Hepatocyte (in vitro differentiated cells): ENCODE results near the gene SV2C. TPM values are rescaled to one million over a fixed set of nuclear protein-coding genes. Genes with fewer than 3 reads are reported as not detected.
"Not testable (repeated sequence)": the region's sequence is repeated elsewhere in the genome, so short reads cannot be mapped to it uniquely, and the experiment has no call there.

Source experiments
- DNase-seq: peaks from one replicate; pipeline ENCODE4 v3.0.0-alpha.2; 2016; ENCODE audit warnings: low spot score
- H2AFZ ChIP-seq: fragments of 200-600 bp; sonication (generic); 2 replicates; pipeline ENCODE4 v1.6.0; 2016; ENCODE audit warnings: antibody characterized with exemption, mild to moderate bottlenecking
- H3K27ac ChIP-seq: fragments of 200-600 bp; sonication (generic); 2 replicates; pipeline ENCODE4 v1.5.1; 2016; ENCODE audit warnings: mild to moderate bottlenecking
- H3K27me3 ChIP-seq: fragments of 200-600 bp; sonication (generic); 2 replicates; pipeline ENCODE4 v1.6.1; 2016
- H3K36me3 ChIP-seq: fragments of 200-600 bp; sonication (generic); replicated peaks from 2 replicates; pipeline ENCODE4 v1.5.1; 2016; ENCODE audit warnings: low read depth; ENCODE audit not compliant: insufficient read depth
- H3K4me1 ChIP-seq: fragments of 200-600 bp; sonication (generic); 2 replicates; pipeline ENCODE4 v1.5.1; 2016; ENCODE audit warnings: mild to moderate bottlenecking, moderate library complexity; ENCODE audit not compliant: insufficient read depth
- H3K4me2 ChIP-seq: fragments of 200-600 bp; sonication (generic); 2 replicates; pipeline ENCODE4 v1.6.0; 2016
- H3K4me3 ChIP-seq: fragments of 200-600 bp; sonication (generic); 2 replicates; pipeline ENCODE4 v1.5.1; 2016; ENCODE audit warnings: mild to moderate bottlenecking
- H3K79me2 ChIP-seq: fragments of 200-600 bp; sonication (generic); 2 replicates; pipeline ENCODE4 v1.6.0; 2017; ENCODE audit warnings: mild to moderate bottlenecking
- H3K9me2 ChIP-seq: fragments of 200-600 bp; sonication (generic); replicated peaks from 2 replicates; pipeline ENCODE4 v1.6.0; 2017; ENCODE audit warnings: mild to moderate bottlenecking; ENCODE audit not compliant: insufficient read depth
- H3K9me3 ChIP-seq: fragments of 200-600 bp; sonication (generic); 2 replicates; pipeline ENCODE4 v1.5.1; 2016; ENCODE audit warnings: low read depth, mild to moderate bottlenecking
- H4K20me1 ChIP-seq: fragments of 200-600 bp; sonication (generic); 2 replicates; pipeline ENCODE4 v1.6.0; 2016; ENCODE audit warnings: mild to moderate bottlenecking; ENCODE audit not compliant: insufficient read depth, poor library complexity, severe bottlenecking
- EZH2 ChIP-seq: fragments of 200-600 bp; sonication (generic); IDR thresholded peaks from 2 replicates; pipeline ENCODE4 v1.6.1; 2016; ENCODE audit warnings: antibody characterized with exemption, mild to moderate bottlenecking, borderline replicate concordance
- EZH2phosphoT487 ChIP-seq: fragments of 200-600 bp; sonication (generic); IDR thresholded peaks from one replicate; pipeline ENCODE4 v1.6.1; 2018; ENCODE audit warnings: antibody characterized with exemption, mild to moderate bottlenecking, low read depth, moderate library complexity; ENCODE audit not compliant: unreplicated experiment, severe bottlenecking
- WGBS: methylation state at CpG from one replicate; pipeline ENCODE4 v1.1.6; 2016; ENCODE audit warnings: low lambda C conversion rate; ENCODE audit errors: missing lambda C conversion rate; 5-methylcytosine and 5-hydroxymethylcytosine counted together
- polyA plus RNA-seq: library from polyadenylated mRNA; unstranded; fragments of >200 nt; fragmentation: Nextera tagmentation; extraction: Ambion mirVana; gene quantifications from 2 replicates; pipeline ENCODE4 v1.2.1, GENCODE V29; 2016
- total RNA-seq: library from RNA; depleted of rRNA; stranded (reverse); fragments of >200 nt; gene quantifications from 2 replicates; pipeline ENCODE4 v1.2.3, GENCODE V29; 2014
- TF ChIP-seq, protein P1 (sequence below): fragments of 200-600 bp; sonication (generic); IDR thresholded peaks from 2 replicates; pipeline ENCODE4 v1.5.1; 2016; ENCODE audit warnings: antibody characterized with exemption, mild to moderate bottlenecking; ENCODE audit not compliant: poor library complexity

The SV2C gene
- total and polyA plus RNA-seq, 2 experiments from 2014 or later, result under 0.01 to 0.05 TPM

GRCh38 chr5:76084496-76085242 lies 1.5 kb downstream of the SV2C start:
- Histone ChIP-seq H3K36me3 (no peaks in the 10 kb centered on the region), H3K4me2 (peak overlapping the region; percentile 91), H3K9me2 (no peaks in the 10 kb centered on the region), H3K27ac (no peak overlapping the region), H3K27me3 (peaks cover 80% of the 10 kb centered on the region), H3K4me3 (no peak overlapping the region), H3K9me3 (no peaks in the 10 kb centered on the region), H4K20me1 (no peaks in the 10 kb centered on the region), H3K79me2 (no peaks in the 10 kb centered on the region), H2AFZ (no peak overlapping the region), H3K4me1 (peaks cover 22% of the 10 kb centered on the region)
- DNase-seq, result peak; percentile 9
- WGBS, result 5% methylated on average over 27 of the region's 74 CpGs
- TF ChIP-seq EZH2 (peak; percentile 6), EZH2phosphoT487 (no peak)

DNA sequence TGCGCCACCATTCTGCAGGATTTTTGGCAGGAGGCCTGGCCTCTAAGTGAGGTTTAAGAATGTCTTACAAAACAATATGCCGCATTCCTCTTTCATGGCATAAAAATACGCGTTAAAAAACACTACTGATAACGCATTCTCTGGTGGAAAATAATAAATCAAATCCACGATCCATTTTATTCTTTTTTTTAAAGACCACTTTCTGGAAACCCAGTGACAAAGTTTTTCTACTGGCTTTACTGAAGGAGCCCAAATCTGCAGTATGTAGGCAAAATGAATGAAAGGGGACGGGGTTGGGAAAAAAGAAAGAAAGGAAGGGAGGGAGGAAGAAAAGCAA lies 2.0 kb downstream of the SV2C start:
- TF ChIP-seq, protein P1, sequence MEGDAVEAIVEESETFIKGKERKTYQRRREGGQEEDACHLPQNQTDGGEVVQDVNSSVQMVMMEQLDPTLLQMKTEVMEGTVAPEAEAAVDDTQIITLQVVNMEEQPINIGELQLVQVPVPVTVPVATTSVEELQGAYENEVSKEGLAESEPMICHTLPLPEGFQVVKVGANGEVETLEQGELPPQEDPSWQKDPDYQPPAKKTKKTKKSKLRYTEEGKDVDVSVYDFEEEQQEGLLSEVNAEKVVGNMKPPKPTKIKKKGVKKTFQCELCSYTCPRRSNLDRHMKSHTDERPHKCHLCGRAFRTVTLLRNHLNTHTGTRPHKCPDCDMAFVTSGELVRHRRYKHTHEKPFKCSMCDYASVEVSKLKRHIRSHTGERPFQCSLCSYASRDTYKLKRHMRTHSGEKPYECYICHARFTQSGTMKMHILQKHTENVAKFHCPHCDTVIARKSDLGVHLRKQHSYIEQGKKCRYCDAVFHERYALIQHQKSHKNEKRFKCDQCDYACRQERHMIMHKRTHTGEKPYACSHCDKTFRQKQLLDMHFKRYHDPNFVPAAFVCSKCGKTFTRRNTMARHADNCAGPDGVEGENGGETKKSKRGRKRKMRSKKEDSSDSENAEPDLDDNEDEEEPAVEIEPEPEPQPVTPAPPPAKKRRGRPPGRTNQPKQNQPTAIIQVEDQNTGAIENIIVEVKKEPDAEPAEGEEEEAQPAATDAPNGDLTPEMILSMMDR, result no peak
- TF ChIP-seq EZH2 (no peak), EZH2phosphoT487 (no peak)
- H3K4me2 ChIP-seq, result peak overlapping the region; percentile 91
- no peak for DNase-seq

DNA sequence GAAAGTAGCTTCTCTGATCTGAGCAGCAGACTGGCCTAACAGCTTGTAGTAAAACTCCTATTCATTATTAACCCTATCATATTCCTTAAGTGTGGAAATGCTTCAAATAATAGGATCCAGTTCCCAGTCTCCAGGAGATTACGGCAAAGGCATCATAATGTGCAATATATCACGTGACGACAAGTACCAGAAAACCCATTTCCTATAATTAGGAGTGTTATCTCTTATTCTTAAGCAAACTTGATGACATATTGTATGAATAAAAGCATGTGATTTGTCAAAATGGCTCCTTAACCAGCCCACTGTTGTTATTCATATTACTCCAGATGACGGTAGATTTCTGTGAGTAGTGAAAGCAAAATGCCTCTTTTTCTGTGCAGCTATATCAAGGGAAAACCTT lies 2.9 kb downstream of the SV2C start:
- H3K27ac ChIP-seq, result no peak overlapping the region
- TF ChIP-seq EZH2phosphoT487, result no peak
- no peak overlapping the region for H2AFZ ChIP-seq
- H3K9me2 ChIP-seq, result no peaks in the 10 kb centered on the region
- H3K4me3 ChIP-seq, result no peak overlapping the region
- no peaks in the 10 kb centered on the region for H4K20me1 ChIP-seq
- no peak overlapping the region for H3K4me2 ChIP-seq
- peaks cover 72% of the 10 kb centered on the region for H3K27me3 ChIP-seq
- DNase-seq, result no peak
- no peaks in the 10 kb centered on the region for H3K79me2 ChIP-seq
- no peaks in the 10 kb centered on the region for H3K9me3 ChIP-seq
- H3K4me1 ChIP-seq, result peaks cover 22% of the 10 kb centered on the region
- H3K36me3 ChIP-seq, result no peaks in the 10 kb centered on the region
- 71% methylated on average over 4 of the region's 4 CpGs for WGBS

More for the DNA sequence above, 2.0 kb downstream of the SV2C start:
- no peak overlapping the region for H2AFZ ChIP-seq
- H4K20me1 ChIP-seq, result no peaks in the 10 kb centered on the region
- no peaks in the 10 kb centered on the region for H3K79me2 ChIP-seq
- no peaks in the 10 kb centered on the region for H3K36me3 ChIP-seq
- no peak overlapping the region for H3K27ac ChIP-seq
- H3K9me3 ChIP-seq, result no peaks in the 10 kb centered on the region
- no peaks in the 10 kb centered on the region for H3K9me2 ChIP-seq
- WGBS, result 46% methylated on average over 7 of the region's 7 CpGs
- H3K27me3 ChIP-seq, result peaks cover 75% of the 10 kb centered on the region
- no peak overlapping the region for H3K4me3 ChIP-seq
- H3K4me1 ChIP-seq, result peaks cover 22% of the 10 kb centered on the region

GRCh38 chr5:76089156-76089555 lies 6.0 kb downstream of the SV2C start:
- H3K36me3 ChIP-seq, DNase-seq, H2AFZ ChIP-seq, H4K20me1 ChIP-seq, H3K27ac ChIP-seq, H3K4me2 ChIP-seq, H3K4me3 ChIP-seq, H3K79me2 ChIP-seq, H3K4me1 ChIP-seq, H3K9me2 ChIP-seq, H3K9me3 ChIP-seq: not testable (repeated sequence)
- 85% methylated on average over 2 of the region's 2 CpGs for WGBS
- H3K27me3 ChIP-seq, result peaks cover 43% of the 10 kb centered on the region

GRCh38 chr5:76091351-76091750 lies 8.2 kb downstream of the SV2C start:
- Histone ChIP-seq H3K9me3 (no peaks in the 10 kb centered on the region), H3K4me3 (no peak overlapping the region), H3K79me2 (no peaks in the 10 kb centered on the region), H4K20me1 (no peaks in the 10 kb centered on the region), H3K36me3 (no peaks in the 10 kb centered on the region), H3K27ac (no peak overlapping the region), H3K4me1 (no peaks in the 10 kb centered on the region), H3K4me2 (no peak overlapping the region), H3K27me3 (peaks cover 23% of the 10 kb centered on the region), H3K9me2 (no peaks in the 10 kb centered on the region), H2AFZ (no peak overlapping the region)
- no peak for TF ChIP-seq EZH2phosphoT487
- 92% methylated on average over 1 of the region's 1 CpG for WGBS
- no peak for DNase-seq
